Kidney capillary endothelial cell (primary cell): Measurements from ENCODE around the gene ADIPOQ.
"Not testable (repeated sequence)": the region's sequence is repeated elsewhere in the genome, so short reads cannot be mapped to it uniquely, and the experiment has no call there.

Experiments
- DNase-seq: peaks from one replicate; pipeline ENCODE4 v3.0.0-alpha.2; 2018; ENCODE audit warnings: low spot score

The ADIPOQ gene

DNA sequence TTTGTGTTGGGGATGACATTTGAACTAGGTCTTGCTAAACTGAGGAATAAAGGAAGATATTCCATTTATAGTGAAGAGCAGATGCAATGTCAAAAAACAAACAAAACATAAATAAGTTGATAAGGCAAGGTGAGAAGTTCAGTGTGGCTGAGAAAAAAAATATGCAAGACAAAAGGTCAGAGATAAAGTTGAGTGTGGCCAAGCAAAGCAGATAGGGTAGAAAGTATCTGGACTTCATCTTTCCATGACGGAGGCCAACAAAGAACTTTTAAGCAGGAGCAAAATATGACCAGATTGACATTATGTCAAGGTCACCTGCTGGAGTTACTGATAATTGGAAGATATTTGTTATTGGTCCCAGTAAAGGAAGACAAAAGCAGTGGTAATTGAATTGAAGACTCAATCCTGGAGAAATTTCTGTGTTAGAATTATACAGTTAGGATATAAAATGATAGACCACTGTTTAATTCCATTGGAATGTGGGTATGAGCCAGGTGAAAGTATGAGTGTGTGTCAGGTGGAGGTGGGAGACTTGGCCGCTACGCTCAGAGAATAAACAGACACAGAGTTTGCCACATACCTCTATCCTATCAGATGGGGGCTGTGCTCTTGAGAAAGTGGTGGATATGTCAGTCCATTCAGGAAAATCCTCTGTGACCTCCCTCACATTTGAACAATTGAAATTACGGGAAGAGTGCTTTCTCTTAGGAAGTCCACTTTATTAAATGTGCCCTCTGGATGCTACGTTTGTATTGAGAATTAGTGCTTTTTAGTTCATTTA, 28.1 kb downstream of the ADIPOQ start:
- DNase-seq = no peak

DNA sequence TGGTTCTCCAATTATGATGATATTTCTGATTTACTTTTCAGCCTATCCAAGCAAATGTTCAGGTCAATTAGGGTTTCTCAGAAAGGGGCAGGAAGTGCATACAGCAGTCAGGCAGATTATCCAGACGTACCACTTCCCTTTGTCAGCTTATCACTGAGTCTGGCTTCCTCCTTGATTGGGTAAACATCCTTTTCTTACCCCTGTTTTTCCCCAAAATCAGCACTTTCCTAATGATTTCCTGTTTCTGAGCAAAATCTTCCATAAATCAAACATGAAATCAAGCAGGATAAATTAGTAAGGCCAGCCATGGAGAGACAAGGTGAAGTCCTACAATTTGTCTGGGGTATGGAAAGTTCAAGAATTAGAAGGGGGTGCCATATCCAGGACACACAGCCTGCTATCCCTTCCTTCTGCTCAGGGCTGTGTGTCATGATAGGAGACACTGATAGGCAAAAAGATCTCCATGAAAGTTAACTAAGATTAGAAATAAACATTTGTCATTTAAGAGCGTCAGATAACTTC, 29.0 kb downstream of the ADIPOQ start:
- peak; percentile 31 for DNase-seq

DNA sequence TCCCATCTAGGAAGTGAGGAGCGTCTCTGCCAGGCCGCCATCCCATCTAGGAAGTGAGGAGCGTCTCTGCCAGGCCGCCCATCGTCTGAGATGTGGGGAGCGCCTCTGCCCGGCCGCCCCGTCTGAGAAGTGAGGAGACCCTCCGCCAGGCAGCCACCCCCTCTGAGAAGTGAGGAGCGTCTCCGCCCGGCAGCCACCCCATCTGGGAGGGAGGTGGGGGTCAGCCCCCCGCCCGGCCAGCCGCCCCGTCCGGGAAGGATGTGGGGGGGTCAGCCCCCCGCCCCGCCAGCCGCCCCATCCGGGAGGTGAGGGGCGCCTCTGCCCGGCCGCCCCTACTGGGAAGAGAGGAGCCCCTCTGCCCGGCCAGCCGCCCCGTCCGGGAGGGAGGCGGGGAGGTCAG, 31.3 kb downstream of the ADIPOQ start:
- DNase-seq = not testable (repeated sequence)

DNA sequence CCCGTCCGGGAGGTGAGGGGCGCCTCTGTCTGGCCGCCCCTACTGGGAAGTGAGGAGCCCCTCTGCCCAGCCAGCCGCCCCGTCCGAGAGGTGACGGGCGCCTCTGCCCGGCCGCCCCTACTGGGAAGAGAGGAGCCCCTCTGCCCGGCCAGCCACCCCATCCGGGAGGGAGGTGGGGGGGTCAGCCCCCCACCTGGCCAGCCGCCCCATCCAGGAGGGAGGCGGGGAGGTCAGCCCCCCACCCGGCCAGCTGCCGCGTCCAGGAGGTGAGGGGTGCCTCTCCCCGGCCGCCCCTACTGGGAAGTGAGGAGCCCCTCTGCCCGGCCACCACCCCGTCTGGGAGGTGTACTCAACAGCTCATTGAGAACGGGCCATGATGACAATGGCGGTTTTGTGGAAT, 31.7 kb downstream of the ADIPOQ start:
- DNase-seq = not testable (repeated sequence)

DNA sequence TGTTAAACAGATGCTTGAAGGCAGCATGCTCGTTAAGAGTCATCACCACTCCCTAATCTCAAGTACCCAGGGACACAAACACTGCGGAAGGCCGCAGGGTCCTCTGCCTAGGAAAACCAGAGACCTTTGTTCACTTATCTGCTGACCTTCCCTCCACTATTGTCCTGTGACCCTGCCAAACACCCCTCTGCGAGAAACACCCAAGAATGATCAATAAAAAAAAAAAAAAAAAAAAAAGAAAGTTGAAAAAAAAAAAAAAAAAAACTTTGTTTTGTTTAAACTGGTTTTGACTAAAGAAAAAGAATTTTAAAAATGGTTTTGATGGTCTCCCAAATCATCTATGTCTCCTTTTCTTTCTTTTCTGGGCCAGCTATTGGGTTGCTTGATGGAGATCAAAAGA, 32.3 kb downstream of the ADIPOQ start:
- DNase-seq = not testable (repeated sequence)

DNA sequence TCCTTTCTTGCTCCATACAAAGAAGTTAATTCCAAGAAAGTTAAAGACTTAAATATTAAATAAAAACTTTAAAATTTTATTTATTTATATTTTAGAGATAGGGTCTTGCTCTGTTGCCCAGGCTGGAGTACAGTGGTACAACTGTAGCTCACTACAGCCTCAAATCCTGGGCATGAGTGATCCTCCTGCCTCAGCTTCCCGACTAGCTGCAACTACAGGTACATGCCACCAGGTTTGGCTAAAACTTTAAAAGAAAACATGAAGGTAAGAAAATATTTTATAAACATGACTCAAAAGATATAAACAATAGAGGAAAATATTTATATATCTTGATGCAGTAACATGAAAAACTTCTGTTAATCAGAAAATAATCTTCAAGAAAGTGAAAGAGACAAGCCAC, 33.2 kb downstream of the ADIPOQ start:
- DNase-seq = no peak

DNA sequence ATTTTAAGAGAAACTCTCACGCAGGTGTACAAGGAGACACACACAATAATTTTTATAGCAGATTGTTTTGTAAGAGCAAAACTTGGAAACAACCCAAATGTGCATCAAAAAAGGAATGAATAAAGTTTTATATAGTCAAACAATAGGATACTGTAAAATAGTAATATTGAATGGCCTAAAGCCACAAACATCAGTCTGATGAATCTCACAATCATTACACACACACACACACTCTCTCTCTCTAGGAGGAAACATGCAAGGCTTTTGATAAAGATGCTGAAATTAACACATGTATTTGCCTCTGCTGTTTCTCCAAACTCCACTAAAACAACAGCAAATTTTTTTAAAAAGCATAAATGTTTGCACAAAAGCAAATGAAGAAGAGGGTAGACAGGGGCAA, 37.3 kb downstream of the ADIPOQ start:
- no peak for DNase-seq

DNA sequence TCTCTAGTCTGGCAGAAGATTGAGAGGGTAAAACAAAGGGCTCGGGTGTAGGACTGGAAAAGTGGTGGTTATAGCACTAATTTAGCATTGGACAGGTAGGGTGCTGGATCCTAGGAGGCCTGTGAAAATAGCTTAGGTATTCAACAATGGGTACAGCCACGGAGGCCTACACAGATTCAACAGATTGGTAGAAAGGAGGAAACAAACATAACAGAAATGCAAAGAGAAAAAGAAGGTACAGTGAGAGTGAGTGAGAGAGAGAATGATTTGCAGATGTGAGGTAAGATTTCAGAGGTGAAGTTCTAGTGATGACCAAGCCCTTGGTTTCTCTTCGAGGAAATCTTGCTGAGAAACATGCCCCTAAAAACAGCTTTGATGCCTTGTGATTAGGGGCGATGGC, 37.9 kb downstream of the ADIPOQ start:
- no peak for DNase-seq

DNA sequence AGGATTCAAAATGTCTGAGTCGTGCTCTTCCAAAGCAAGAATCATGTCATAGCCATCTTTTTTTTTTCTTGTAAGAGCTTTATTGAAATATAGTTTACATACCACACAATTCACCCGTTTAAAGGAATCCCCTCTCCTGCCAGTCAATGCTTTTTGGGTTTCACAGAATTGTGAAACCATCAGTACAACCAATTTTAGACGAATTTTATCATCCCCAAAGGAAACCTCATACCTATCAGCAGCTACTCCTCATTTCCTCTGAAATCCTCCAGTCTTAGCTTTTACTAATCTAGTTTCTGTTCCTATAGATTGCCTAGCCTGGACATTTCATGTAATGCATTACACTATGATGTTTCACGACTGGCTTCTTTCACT, 39.6 kb downstream of the ADIPOQ start:
- DNase-seq = no peak

DNA sequence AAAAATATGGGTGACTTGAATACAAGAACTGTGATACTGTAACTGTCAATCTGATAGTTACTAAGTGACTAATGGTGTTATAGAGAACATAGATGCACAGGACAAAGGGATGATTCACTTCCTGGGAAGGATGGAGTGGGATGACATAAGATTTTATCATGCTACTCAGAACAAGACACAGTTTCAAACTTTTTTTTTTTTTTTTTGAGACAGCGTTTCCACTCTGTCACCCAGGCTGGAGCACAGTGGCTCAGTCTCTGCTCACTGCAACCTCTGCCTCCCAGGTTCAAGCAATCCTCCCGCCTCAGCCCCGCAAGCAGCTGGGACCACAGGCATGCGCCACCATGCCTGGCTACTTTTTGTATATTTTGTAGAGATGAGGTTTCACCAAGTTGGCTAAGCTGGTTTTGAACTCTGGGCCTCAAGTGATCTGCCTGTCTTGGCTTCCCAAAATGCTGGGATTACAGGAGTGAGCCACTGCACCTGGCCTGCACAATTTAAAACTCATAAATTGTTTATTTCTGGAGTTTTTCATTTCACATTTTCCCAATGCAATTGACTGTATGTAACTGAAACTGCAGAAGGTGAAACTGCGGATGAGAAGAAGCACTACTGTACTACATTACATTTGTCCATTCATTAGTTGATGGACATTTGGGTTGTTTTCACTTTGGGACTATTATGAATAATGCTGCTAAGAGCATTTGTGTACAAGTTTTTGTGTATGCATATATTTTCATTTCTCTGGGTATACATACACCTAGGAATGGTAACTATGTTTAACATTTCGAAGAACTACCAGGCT, 40.6 kb downstream of the ADIPOQ start:
- peak; percentile 85 for DNase-seq

DNA sequence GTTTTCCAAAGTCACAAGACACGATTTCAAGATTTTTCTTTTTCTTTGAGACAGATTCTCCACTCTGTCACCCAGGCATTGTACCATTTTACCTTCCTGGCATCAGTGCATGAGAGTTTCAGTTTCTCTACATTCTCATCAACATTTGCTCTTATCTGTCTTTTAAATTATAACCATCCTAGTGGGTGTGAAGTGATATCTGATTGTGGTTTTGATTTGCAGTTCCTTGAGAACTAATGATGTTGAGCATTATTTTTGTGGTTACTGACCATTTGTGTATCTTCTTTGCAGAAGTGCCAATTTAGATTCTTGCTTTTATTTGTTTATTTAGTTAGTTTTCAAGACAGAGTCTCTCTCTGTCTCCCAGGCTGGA, 41.2 kb downstream of the ADIPOQ start:
- DNase-seq = no peak

DNA sequence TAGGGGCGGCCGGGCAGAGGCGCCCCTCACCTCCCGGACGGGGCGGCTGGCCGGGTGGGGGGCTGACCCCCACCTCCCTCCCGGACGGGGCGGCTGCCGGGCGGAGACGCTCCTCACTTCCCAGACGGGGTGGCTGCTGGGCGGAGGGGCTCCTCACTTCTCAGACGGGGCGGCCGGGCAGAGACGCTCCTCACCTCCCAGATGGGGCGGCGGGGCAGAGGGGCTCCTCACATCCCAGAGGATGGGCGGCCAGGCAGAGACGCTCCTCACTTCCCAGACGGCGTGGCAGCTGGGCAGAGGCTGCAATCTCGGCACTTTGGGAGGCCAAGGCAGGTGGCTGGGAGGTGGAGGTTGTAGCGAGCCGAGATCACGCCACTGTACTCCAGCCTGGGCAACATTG, 42.4 kb downstream of the ADIPOQ start:
- DNase-seq = not testable (repeated sequence)

DNA sequence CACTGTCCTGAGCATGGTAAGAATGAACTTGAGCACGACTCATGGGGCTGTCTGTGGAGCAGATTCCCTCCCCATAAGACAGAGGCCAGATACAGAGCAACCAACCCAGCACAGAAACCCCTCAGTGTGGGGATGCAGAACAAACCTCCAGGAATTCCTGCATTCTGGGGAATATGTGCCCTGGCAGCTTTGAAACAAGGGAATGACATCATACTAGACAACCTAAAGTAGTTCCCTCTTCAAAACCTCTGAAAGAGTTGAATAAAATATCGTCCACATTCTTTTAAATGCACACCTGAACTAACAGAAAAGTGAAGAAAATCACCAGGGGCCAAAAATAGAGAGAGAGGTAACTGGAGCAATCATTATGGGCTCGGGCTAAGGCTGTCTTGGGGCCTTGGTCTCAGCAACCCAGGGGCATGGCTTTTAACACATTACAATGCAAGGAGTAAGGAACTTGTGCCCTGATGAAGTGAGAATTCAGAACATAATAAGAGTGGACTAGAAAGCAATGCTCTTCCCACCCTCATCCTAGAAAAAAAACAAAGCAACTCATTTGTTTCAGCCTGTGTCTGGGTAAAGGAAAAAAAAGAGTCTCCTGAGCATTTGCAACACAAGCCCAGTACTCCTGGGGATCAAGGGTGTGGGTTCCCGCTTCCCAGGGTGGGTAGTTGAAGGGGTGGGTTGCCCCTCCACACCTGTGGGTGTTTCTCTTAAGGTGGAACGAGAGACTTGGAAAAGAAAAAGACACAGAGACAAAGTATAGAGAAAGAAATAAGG, 43.9 kb downstream of the ADIPOQ start:
- no peak for DNase-seq

DNA sequence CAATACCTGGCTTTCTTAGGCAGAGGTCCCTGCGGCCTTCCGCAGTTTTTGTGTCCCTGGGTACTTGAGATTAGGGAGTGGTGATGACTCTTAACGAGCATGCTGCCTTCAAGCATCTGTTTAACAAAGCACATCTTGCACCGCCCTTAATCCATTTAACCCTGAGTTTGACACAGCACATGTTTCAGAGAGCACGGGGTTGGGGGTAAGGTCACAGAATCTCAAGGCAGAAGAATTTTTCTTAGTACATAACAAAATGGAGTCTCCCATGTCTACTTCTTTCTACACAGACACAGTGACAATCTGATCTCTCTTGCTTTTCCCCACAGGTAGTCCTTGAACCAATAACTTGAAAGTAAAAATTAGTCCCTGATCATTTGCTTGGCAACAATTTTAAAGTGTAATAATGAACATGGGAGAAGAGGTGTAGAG, 45.0 kb downstream of the ADIPOQ start:
- DNase-seq = not testable (repeated sequence)

DNA sequence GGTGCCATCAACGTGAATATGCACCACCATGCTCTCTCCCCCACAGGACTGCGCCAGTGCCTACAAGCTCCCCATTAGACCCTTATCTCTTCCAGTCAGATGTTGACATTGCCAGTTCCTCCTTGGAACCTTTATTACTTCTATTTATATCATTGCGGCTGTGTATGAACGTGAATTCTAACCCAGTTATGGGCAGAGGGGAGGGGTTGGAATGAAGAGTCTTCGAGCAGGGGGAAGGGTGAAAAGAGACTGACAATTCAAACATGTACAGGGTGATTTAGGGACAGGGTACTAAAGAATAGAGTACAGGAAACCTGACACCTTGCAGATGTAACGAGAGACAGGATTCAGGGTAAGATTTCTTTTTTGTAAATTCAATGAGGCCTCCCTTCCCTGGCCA, 46.1 kb downstream of the ADIPOQ start:
- no peak for DNase-seq

DNA sequence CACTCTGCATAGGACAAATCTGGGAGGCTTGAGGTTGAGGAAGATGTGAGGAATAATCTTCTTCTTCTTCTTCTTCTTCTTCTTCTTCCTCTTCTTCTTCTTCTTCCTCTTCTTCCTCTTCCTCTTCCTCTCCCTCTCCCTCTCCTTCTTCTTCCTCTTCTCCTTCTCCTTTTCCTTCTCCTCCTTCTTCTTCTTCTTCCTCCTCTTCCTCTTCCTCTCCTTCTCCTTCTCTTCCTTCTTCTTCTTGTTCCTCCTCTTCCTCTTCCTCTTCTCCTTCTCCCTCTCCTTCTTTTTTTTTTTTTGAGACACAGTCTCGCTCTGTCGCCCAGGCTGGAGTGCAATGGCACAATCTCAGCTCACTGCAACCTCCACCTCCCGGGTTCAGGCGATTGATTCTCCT, 47.2 kb downstream of the ADIPOQ start:
- DNase-seq = not testable (repeated sequence)

DNA sequence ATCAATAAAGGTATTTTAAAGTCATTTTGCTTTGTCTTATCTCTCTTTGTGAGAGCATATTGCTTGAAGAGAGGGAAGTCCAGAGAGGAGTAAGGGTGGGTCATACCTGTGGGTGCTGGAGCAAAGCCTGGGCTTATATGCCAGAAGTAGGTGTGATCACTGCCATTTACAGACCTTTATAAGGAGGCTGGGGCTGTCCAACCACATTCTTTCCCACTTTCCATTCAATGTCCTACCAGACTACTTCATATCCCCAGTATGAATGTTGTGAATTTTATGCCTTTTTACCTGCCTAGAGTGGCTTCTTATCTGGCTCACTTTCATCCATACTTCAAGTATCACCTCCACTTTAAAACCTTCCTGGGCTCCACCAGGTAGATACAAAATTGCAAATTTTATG, 48.4 kb downstream of the ADIPOQ start:
- no peak for DNase-seq

DNA sequence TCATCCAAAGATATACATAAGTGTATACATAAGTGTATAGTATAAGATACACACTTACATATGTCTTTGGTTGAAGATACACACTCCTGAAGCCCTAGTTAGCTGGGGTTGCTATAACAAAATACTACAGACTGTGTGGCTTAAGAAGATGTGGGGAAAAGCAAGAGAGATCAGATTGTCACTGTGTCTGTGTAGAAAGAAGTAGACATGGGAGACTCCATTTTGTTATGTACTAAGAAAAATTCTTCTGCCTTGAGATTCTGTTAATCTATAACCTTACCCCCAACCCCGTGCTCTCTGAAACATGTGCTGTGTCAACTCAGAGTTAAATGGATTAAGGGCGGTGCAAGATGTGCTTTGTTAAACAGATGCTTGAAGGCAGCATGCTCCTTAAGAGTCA, 50.6 kb downstream of the ADIPOQ start:
- not testable (repeated sequence) for DNase-seq

DNA sequence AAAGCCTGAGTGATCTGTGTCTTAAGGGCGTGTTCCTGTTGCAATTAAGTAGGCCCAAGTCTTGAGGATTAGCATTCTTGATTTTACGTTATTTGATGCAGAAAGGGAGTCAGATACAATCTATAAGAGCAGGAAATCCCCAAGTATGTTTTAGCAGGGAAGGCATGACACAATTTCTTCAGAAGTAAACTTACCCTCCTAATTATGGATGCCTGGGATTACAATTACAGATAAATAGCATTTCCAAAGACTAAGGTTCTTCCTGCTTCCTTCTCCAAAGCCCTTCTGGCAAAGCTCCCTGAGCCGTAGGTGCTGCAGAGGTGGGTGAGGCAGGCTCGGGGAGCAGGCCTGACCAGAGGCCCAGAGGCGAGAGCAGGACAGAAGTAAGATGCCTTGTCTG, 52.9 kb downstream of the ADIPOQ start:
- DNase-seq = no peak

DNA sequence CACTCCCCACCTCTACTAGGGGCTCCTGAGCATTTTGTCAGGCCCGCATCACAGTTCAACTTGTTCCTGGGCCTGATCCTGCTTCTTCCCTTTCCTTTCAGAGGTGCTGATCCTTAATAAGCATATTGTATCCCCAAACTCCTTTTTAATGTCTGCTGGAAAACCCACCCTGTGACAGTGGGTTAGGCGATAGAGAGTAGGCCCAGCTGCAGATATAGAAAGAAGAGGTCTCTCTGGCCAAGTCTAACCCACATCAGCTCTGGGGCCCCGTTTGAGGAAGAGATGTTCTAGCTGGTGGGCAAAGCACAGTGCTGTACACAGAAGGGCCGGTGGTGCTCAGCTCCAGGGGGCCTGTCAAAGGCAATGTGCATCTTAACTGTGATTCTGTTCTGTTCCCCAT, 53.5 kb downstream of the ADIPOQ start:
- DNase-seq = no peak

DNA sequence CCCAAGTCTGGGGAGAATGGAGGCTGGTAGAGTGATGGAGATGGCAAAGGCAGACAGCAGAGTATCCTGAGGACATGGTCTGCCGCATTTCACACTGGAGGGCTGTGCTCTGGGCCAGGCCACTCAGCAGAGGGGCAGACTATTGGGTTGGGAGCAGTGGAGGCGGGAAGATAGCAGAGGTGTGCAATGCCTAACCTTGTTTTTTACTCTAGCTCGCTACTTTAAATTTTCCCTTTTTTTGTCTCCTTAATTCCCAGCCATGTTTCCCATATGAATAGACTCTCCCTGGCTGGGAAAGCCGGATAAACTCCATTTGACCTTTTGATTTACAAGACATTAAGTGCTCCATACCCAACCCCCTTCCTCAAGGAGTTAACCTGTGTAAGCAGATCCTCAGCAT, 54.4 kb downstream of the ADIPOQ start:
- no peak for DNase-seq

DNA sequence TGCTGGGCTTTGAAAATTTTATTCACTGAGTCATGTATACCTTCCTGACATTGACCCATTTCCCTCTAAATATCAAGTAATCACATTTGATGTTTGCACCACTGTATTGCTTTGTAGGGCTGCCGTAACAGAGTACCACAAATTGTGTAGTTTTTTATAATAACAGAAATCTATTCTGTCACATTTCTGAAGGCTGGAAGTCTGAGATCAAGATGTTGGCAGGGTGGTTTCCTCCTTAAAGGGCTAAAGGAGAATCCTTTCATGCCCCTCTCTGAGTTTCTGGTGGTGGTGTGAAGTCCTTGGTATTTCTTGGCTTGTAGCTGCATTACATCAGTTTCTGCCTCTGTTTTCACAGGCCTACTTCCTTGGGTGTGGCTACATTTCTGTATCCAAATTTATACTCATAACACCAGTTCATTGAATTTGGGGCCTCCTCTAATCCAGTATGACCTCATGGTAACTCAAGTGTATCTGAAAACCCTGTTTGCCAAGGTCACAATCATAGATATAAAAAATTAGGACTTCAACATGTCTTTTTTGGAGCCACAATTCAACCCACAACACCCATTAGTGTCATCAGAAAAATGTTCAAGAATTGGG, 58.7 kb downstream of the ADIPOQ start:
- no peak for DNase-seq
